Suprapubic skin (tissue), 4 donors: ENCODE results near the gene VSNL1. TPM values are rescaled to one million over a fixed set of nuclear protein-coding genes. Genes with fewer than 3 reads are reported as not detected.

Experiments
- DNase-seq, 2 donors: peaks; one replicate each; pipeline ENCODE4 v3.0.0-alpha.2; 2019; ENCODE audit warnings: low spot score in 2 of 2
- H3K27ac ChIP-seq: fragments of 200-600 bp; sonication (generic); one replicate; pipeline ENCODE4 v1.5.1; 2019
- H3K27me3 ChIP-seq: fragments of 200-600 bp; sonication (generic); one replicate; pipeline ENCODE4 v1.5.1; 2019
- H3K36me3 ChIP-seq: fragments of 200-600 bp; sonication (generic); one replicate; pipeline ENCODE4 v1.5.1; 2019
- H3K4me1 ChIP-seq: fragments of 200-600 bp; sonication (generic); one replicate; pipeline ENCODE4 v1.5.1; 2019
- H3K4me3 ChIP-seq: fragments of 200-600 bp; sonication (generic); one replicate; pipeline ENCODE4 v1.5.1; 2019; ENCODE audit warnings: mild to moderate bottlenecking
- H3K9me3 ChIP-seq: fragments of 200-600 bp; sonication (generic); one replicate; pipeline ENCODE4 v1.5.1; 2019
- CTCF ChIP-seq, 2 donors: fragments of 200-600 bp in 1 of 2; fragments of 450-650 bp in 1 of 2; sonication (generic) in 1 of 2; IDR thresholded peaks; one replicate each; pipeline ENCODE4 v1.5.1; 2016 to 2019; ENCODE audit warnings: antibody characterized with exemption in 2 of 2, mild to moderate bottlenecking in 1 of 2, moderate library complexity in 1 of 2
- EP300 ChIP-seq: sonication (generic); formaldehyde crosslinking; IDR thresholded peaks from one replicate; pipeline ENCODE4 v1.6.1; 2017; ENCODE audit warnings: antibody characterized with exemption
- POLR2A ChIP-seq, 2 donors: fragments of 450-650 bp; IDR thresholded peaks; one replicate each; pipeline ENCODE4 v1.6.1; 2017; ENCODE audit warnings: antibody characterized with exemption in 2 of 2, mild to moderate bottlenecking in 2 of 2, moderate library complexity in 2 of 2
- POLR2AphosphoS5 ChIP-seq, 3 donors: sonication (generic); formaldehyde crosslinking; IDR thresholded peaks; one replicate each; pipeline ENCODE4 v1.6.1; 2017; ENCODE audit warnings: antibody characterized with exemption in 3 of 3
- WGBS: methylation state at CpG from one replicate; pipeline ENCODE4 v1.1.5; 2018; 5-methylcytosine and 5-hydroxymethylcytosine counted together
- total RNA-seq, 4 donors: library from RNA; depleted of rRNA; stranded (reverse); fragments of >200 nt; gene quantifications; one replicate each; pipeline ENCODE4 v1.1.0, GENCODE V29; 2016

VSNL1 gene
- total RNA-seq, 4 donors from 2014 or later: 6.0 to 18.8 (median 15.2) TPM

GRCh38 chr2:17636257-17636656 is 95.8 kb downstream of the VSNL1 start:
- Histone ChIP-seq H3K36me3 (no peaks in the 10 kb centered on the region), H3K4me3 (no peak overlapping the region), H3K4me1 (no peaks in the 10 kb centered on the region), H3K27ac (no peak overlapping the region), H3K27me3 (no peaks in the 10 kb centered on the region), H3K9me3 (no peaks in the 10 kb centered on the region)
- 92% methylated on average over 3 of the region's 3 CpGs for WGBS
- TF ChIP-seq CTCF (IDR thresholded peaks at IDR 0.05) (no peak), POLR2AphosphoS5 (IDR thresholded peaks at IDR 0.05) (no peak), EP300 (no peak), POLR2A (IDR thresholded peaks at IDR 0.05) (no peak)
- DNase-seq: no peak

- H3K4me1 ChIP-seq: no peaks in the 10 kb centered on the region
- no peak overlapping the region for H3K27ac ChIP-seq
- 82% methylated on average over 4 of the region's 8 CpGs for WGBS
- no peak overlapping the region for H3K4me3 ChIP-seq
- H3K27me3 ChIP-seq: no peaks in the 10 kb centered on the region
- no peak for TF ChIP-seq EP300
- H3K9me3 ChIP-seq: no peaks in the 10 kb centered on the region
- DNase-seq: no peak
- no peaks in the 10 kb centered on the region for H3K36me3 ChIP-seq
Measured at GRCh38 chr2:17637131-17637906, 96.8 kb downstream of the VSNL1 start.

- WGBS: 82% methylated on average over 7 of the region's 7 CpGs
- no peak for TF ChIP-seq CTCF (IDR thresholded peaks at IDR 0.05)
- TF ChIP-seq POLR2AphosphoS5 (IDR thresholded peaks at IDR 0.05): no peak
- TF ChIP-seq POLR2A (IDR thresholded peaks at IDR 0.05): no peak
- TF ChIP-seq EP300: no peak
- no peaks in the 10 kb centered on the region for H3K27me3 ChIP-seq
Measured at GRCh38 chr2:17638196-17638743, 97.8 kb downstream of the VSNL1 start.

GRCh38 chr2:17640406-17640805 is 99.9 kb downstream of the VSNL1 start:
- no peak for TF ChIP-seq POLR2A (IDR thresholded peaks at IDR 0.05)
- no peak for TF ChIP-seq EP300
- no peak for TF ChIP-seq POLR2AphosphoS5 (IDR thresholded peaks at IDR 0.05)
- no peak for TF ChIP-seq CTCF (IDR thresholded peaks at IDR 0.05)
- 84% methylated on average over 2 of the region's 2 CpGs for WGBS
- no peak for DNase-seq

More at GRCh38 chr2:17638196-17638743, 97.8 kb downstream of the VSNL1 start:
- Histone ChIP-seq H3K4me1 (peaks cover 6% of the 10 kb centered on the region), H3K4me3 (no peak overlapping the region), H3K27ac (no peak overlapping the region), H3K36me3 (no peaks in the 10 kb centered on the region), H3K9me3 (no peaks in the 10 kb centered on the region)
- no peak for DNase-seq

GRCh38 chr2:17643031-17643615 is 102.6 kb downstream of the VSNL1 start:
- TF ChIP-seq POLR2A (IDR thresholded peaks at IDR 0.05): no peak
- no peak for TF ChIP-seq POLR2AphosphoS5 (IDR thresholded peaks at IDR 0.05)
- TF ChIP-seq CTCF (IDR thresholded peaks at IDR 0.05): no peak
- TF ChIP-seq EP300: no peak
- H3K27me3 ChIP-seq: no peaks in the 10 kb centered on the region
- peak overlapping the region; percentile 73 for H3K27ac ChIP-seq
- no peaks in the 10 kb centered on the region for H3K9me3 ChIP-seq
- WGBS: 52% methylated on average over 6 of the region's 6 CpGs
- no peak for DNase-seq
- H3K4me3 ChIP-seq: no peak overlapping the region
- H3K4me1 ChIP-seq: peaks cover 18% of the 10 kb centered on the region
- no peaks in the 10 kb centered on the region for H3K36me3 ChIP-seq

More at GRCh38 chr2:17640406-17640805, 99.9 kb downstream of the VSNL1 start:
- H3K4me1 ChIP-seq: peaks cover 14% of the 10 kb centered on the region
- H3K4me3 ChIP-seq: no peak overlapping the region
- H3K27me3 ChIP-seq: no peaks in the 10 kb centered on the region
- no peak overlapping the region for H3K27ac ChIP-seq
- H3K9me3 ChIP-seq: no peaks in the 10 kb centered on the region
- H3K36me3 ChIP-seq: no peaks in the 10 kb centered on the region
